A673 (cell line): ENCODE measurements around the gene CEP85L. TPM values are rescaled to one million over a fixed set of nuclear protein-coding genes. Genes with fewer than 3 reads are reported as not detected.
A peak's percentile ranks its signal among the peaks of the same experiment; 100 is the strongest.

Experiments
- BruUV-seq: library from RNA; stranded (reverse); fragments of 400-500 nt; replicated peaks from 2 replicates; lab custom pipeline; 2021; lab: Mats Ljungman, UMichigan
- CTCF ChIA-PET: fragments of 300-600 bp; sonication (Branson Sonifier 250); formaldehyde crosslinking; loops from one replicate; lab custom pipeline; 2022; ENCODE audit warnings: antibody characterized with exemption; lab: Charles Lee
- POLR2A ChIA-PET: fragments of 300-600 bp; sonication (Branson Sonifier 250); formaldehyde crosslinking; loops from one replicate; lab custom pipeline; 2022; ENCODE audit warnings: antibody characterized with exemption; ENCODE audit not compliant: low non-redundant PET; lab: Charles Lee
- DNase-seq: peaks from one replicate; pipeline ENCODE4 v3.0.0-alpha.2; 2015; ENCODE audit warnings: low spot score
- H3K27ac ChIP-seq: fragments of 200-600 bp; sonication (generic); 2 replicates; pipeline ENCODE4 v1.5.1; 2016; ENCODE audit warnings: mixed run types, low read depth, mild to moderate bottlenecking, mixed read lengths, antibody characterized with exemption, low read length; ENCODE audit not compliant: poor library complexity, severe bottlenecking
- H3K27me3 ChIP-seq: fragments of 200-600 bp; sonication (generic); replicated peaks from 2 replicates; pipeline ENCODE4 v1.6.1; 2017; ENCODE audit warnings: mixed run types, low read depth, mild to moderate bottlenecking, mixed read lengths, antibody characterized with exemption, low read length; ENCODE audit not compliant: insufficient read depth, poor library complexity
- H3K36me3 ChIP-seq: fragments of 200-600 bp; sonication (generic); 2 replicates; pipeline ENCODE4 v1.6.1; 2016; ENCODE audit warnings: mixed run types, mild to moderate bottlenecking, mixed read lengths, antibody characterized with exemption, low read length; ENCODE audit not compliant: insufficient read depth, poor library complexity, severe bottlenecking
- H3K4me1 ChIP-seq: fragments of 200-600 bp; sonication (generic); 2 replicates; pipeline ENCODE4 v1.6.1; 2017; ENCODE audit warnings: mixed run types, mild to moderate bottlenecking, mixed read lengths, antibody characterized with exemption, low read length; ENCODE audit not compliant: insufficient read depth, poor library complexity, severe bottlenecking
- H3K4me3 ChIP-seq: fragments of 200-600 bp; sonication (generic); 2 replicates; pipeline ENCODE4 v1.5.1; 2016; ENCODE audit warnings: low read depth, mixed run types, mild to moderate bottlenecking, mixed read lengths, low read length; ENCODE audit not compliant: poor library complexity, severe bottlenecking
- H3K9me3 ChIP-seq: fragments of 200-600 bp; sonication (generic); 2 replicates; pipeline ENCODE4 v1.6.1; 2016; ENCODE audit warnings: mixed run types, low read depth, mild to moderate bottlenecking, mixed read lengths, antibody characterized with exemption, low read length; ENCODE audit not compliant: poor library complexity, severe bottlenecking
- CTCF ChIP-seq: fragments of 300-800, 200-600 bp; sonication (generic); conservative IDR thresholded peaks from 2 replicates; pipeline ENCODE4 v1.5.1; 2017; ENCODE audit warnings: low read depth, mild to moderate bottlenecking, antibody characterized with exemption, low read length, moderate library complexity, mixed read lengths
- EZH2 ChIP-seq: fragments of 200-600 bp; sonication (generic); IDR thresholded peaks from 2 replicates; pipeline ENCODE4 v1.6.1; 2017; ENCODE audit warnings: borderline replicate concordance, low read depth, mild to moderate bottlenecking, mixed read lengths, antibody characterized with exemption, low read length; ENCODE audit not compliant: poor library complexity, severe bottlenecking
- intact Hi-C: fragments of 100-400 bp; cut with micrococcal nuclease; formaldehyde crosslinking; loops from one replicate; pipeline ENCODE4 v1.10.0; 2022; ENCODE audit not compliant: unreplicated experiment
- total RNA-seq: library from RNA; stranded (reverse); gene quantifications from 2 replicates; pipeline ENCODE4 v1.2.3, GENCODE V29; 2021

The CEP85L gene
- total RNA-seq, 1 experiment from 2014 or later: 7.4 TPM

DNA sequence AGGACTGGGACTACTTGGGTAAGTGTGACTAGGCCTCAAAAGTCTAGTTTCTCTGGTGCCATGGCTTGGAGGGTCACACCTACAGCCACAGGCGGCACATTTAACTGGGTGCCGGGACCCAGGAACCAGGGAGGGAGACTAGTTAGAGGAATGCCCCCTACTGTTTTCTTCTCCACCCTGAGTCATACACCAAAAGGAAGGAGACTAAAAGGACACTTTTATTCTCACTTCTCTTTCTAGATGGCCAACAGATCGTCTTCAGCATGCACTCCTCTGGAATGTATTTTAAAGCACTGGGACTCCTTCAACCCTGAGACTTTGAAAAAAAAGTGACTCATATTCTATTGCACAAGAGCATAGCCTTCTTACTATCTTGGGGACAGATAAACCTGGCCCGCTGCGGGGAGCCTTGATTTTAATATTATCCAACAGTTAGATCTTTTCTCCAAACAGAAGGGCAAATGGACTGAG is 69.9 kb downstream of the CEP85L start:
- Histone ChIP-seq H3K36me3 (no peaks in the 10 kb centered on the region), H3K27ac (no peak overlapping the region), H3K4me3 (no peak overlapping the region), H3K27me3 (no peaks in the 10 kb centered on the region), H3K9me3 (peaks cover 12% of the 10 kb centered on the region), H3K4me1 (no peaks in the 10 kb centered on the region)
- TF ChIP-seq CTCF (no peak), EZH2 (no peak)
- intact Hi-C loops: loop anchor here (1.0 to 10.0 kb wide), 4 partner anchors 38 to 741 kb away; no protein-coding TSS in a partner anchor
- no TSS peak for BruUV-seq
- peak; percentile 39 for DNase-seq
- CTCF ChIA-PET: interaction anchor here (1.3 to 1.7 kb wide), 2 partner anchors 606 to 741 kb away, joined by 5 read pairs; no protein-coding TSS in a partner anchor
- POLR2A ChIA-PET: no interaction called here

GRCh38 chr6:118580585-118581419 is 70.6 kb downstream of the CEP85L start:
- CTCF ChIA-PET: interaction anchor here (0.6 to 1.7 kb wide), 4 partner anchors 296 to 741 kb away, joined by 3 to 5 read pairs (median 4); no protein-coding TSS in a partner anchor
- Histone ChIP-seq H3K4me1 (no peaks in the 10 kb centered on the region), H3K36me3 (no peaks in the 10 kb centered on the region), H3K27ac (no peak overlapping the region), H3K4me3 (no peak overlapping the region), H3K9me3 (peaks cover 12% of the 10 kb centered on the region), H3K27me3 (no peaks in the 10 kb centered on the region)
- POLR2A ChIA-PET: no interaction called here
- BruUV-seq: no TSS peak
- peak; percentile 80 for DNase-seq
- TF ChIP-seq CTCF (peak; percentile 75), EZH2 (no peak)
- intact Hi-C loops: loop anchor here (1.0 to 10.0 kb wide), 4 partner anchors 38 to 740 kb away; no protein-coding TSS in a partner anchor

GRCh38 chr6:118579786-118580185 is 71.6 kb downstream of the CEP85L start:
- H3K27me3 ChIP-seq: no peaks in the 10 kb centered on the region
- no peaks in the 10 kb centered on the region for H3K36me3 ChIP-seq
- no peak overlapping the region for H3K4me3 ChIP-seq
- no TSS peak for BruUV-seq
- ChIA-PET POLR2A (no interaction called here), CTCF (interaction anchor here (1.7 kb wide), 1 partner anchor 605 kb away, joined by 5 read pairs; no protein-coding TSS in a partner anchor)
- peaks cover 14% of the 10 kb centered on the region for H3K9me3 ChIP-seq
- TF ChIP-seq EZH2 (no peak), CTCF (no peak)
- no peaks in the 10 kb centered on the region for H3K4me1 ChIP-seq
- DNase-seq: no peak
- no peak overlapping the region for H3K27ac ChIP-seq
- intact Hi-C loops: loop anchor here (2.0 to 10.0 kb wide), 2 partner anchors 605 to 739 kb away; no protein-coding TSS in a partner anchor
